SJCRH30 (cell line): Measurements from ENCODE around the gene MFSD11. TPM values are rescaled to one million over a fixed set of nuclear protein-coding genes. Genes with fewer than 3 reads are reported as not detected.
"Not testable (repeated sequence)": the region's sequence is repeated elsewhere in the genome, so short reads cannot be mapped to it uniquely, and the experiment has no call there.

Experiments used
- DNase-seq, 2 experiments: peaks; one replicate each; pipeline ENCODE4 v3.0.0-alpha.2; 2015 to 2020
- H3K27ac ChIP-seq: fragments of 250-450 bp; sonication (Bioruptor Pico); 2 replicates; pipeline ENCODE4 v1.5.1; 2020; ENCODE audit warnings: mild to moderate bottlenecking, moderate library complexity
- H3K27me3 ChIP-seq: fragments of 250-450 bp; sonication (Bioruptor Pico); 2 replicates; pipeline ENCODE4 v1.5.1; 2020; ENCODE audit warnings: mild to moderate bottlenecking, moderate library complexity
- H3K36me3 ChIP-seq: fragments of 250-450 bp; sonication (Bioruptor Pico); 2 replicates; pipeline ENCODE4 v1.5.1; 2020; ENCODE audit warnings: mild to moderate bottlenecking, moderate library complexity
- H3K4me1 ChIP-seq: fragments of 250-450 bp; sonication (Bioruptor Pico); 2 replicates; pipeline ENCODE4 v1.5.1; 2020; ENCODE audit warnings: mild to moderate bottlenecking, moderate library complexity
- H3K4me3 ChIP-seq: fragments of 250-450 bp; sonication (Bioruptor Pico); 2 replicates; pipeline ENCODE4 v1.5.1; 2020; ENCODE audit warnings: mild to moderate bottlenecking, moderate library complexity
- H3K9me3 ChIP-seq: fragments of 250-450 bp; sonication (Bioruptor Pico); replicated peaks from 2 replicates; pipeline ENCODE4 v1.5.1; 2020; ENCODE audit warnings: mild to moderate bottlenecking, moderate library complexity
- total RNA-seq: library from RNA; depleted of rRNA; stranded (reverse); fragments of >200 nt; shearing (Covaris generic); gene quantifications from 2 replicates; pipeline ENCODE4 v1.2.3, GENCODE V29; 2014

MFSD11 gene
- total RNA-seq, 1 experiment from 2014 or later = 40.4 TPM

GRCh38 chr17:76775021-76775600, 37.2 kb downstream of the MFSD11 start:
- Histone ChIP-seq H3K27me3 (no peaks in the 10 kb centered on the region), H3K36me3 (peaks cover 26% of the 10 kb centered on the region), H3K4me1 (peaks cover 7% of the 10 kb centered on the region)

DNA sequence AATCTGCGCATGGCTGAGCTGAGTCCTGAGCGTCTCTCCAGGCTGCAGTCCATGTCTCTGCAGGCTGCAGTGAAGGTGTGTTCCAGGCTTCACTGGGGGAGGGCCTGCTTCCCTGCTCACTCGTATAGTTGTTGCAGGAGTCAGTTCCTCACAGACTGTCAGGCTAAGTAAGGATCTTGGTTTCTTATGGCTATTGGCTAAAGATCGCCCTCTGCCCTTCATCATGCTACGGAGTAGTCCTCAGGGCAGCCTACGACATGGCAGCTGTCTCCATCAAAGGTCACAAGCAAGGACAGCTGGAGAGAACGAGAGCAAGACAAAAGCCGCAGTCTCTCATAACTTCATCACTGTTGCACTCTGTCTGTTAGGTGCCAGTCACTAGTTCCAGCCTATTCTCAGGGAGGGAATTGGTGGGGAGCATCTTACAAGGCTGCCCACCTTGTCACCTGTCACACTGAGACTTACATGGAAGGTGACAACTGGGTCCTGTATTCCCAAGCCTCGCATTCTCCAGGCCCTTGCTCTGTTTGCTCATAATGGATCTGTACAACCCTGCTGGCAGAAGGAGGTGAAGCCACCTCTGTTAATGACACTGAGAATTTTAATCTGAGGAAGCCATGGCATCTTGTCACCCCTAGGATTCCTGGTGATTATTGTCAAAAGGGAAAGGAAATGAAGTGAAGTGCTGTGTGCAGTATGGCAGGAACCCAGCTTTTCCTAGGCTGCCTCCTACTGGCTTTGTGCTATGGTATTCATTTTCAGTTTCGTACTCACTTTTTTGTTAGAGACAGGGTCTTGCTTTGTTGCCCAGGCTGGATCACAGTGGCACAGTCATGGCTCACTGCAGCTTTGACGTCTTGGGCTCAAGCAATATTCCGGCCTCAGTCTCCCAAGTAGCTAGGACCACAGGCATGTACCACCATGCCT, 43.4 kb downstream of the MFSD11 start:
- no peaks in the 10 kb centered on the region for H3K9me3 ChIP-seq
- peak; percentile 37 to 52 for DNase-seq
- no peak overlapping the region for H3K4me3 ChIP-seq
- peaks cover 20% of the 10 kb centered on the region for H3K36me3 ChIP-seq
- H3K4me1 ChIP-seq = peaks cover 3% of the 10 kb centered on the region; the same call in 1 of the 2 replicates
- no peak overlapping the region for H3K27ac ChIP-seq
- H3K27me3 ChIP-seq = no peaks in the 10 kb centered on the region

More at GRCh38 chr17:76775021-76775600, 37.2 kb downstream of the MFSD11 start:
- H3K27ac ChIP-seq = no peak overlapping the region
- no peak overlapping the region for H3K4me3 ChIP-seq
- no peaks in the 10 kb centered on the region for H3K9me3 ChIP-seq
- DNase-seq = no peak

DNA sequence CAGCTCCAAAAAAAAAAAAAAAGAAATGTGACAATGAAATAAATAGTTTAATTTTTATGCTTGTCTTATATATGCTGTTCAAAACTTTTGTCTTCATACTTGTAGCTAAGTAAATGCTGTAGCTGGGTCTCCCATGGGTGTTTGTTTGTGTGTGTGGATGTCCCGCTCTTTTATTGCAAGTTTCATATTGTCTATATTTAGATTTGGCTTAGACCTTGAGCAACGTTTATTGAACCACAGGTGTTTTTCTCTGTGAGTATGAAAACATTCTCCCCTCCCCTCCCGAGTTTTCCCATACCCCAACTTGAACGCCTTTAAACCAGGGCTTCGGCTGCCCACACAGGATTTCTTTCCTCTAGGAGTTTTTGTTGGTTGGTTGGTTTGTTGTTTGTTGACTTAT, 45.2 kb downstream of the MFSD11 start:
- no peak for DNase-seq

DNA sequence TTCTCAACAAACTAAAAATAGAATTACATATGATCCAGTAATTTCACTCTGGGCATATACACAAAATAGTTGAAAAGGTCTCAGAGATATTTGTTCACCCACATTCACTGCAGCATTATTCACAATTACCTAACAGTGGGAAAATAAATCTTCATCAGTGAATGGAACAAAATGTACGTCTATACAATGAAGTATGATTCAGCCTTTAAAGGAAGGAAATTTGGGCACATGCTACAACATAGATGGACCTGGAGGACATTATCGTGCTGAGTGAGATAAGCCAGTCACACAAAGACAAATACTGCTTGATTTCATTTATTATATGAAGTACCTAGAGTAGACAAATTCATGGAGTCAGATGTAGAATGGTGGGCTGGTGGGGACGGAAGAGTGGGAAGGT, 47.0 kb downstream of the MFSD11 start:
- no peak overlapping the region for H3K27ac ChIP-seq
- DNase-seq = no peak
- H3K4me1 ChIP-seq = no peaks in the 10 kb centered on the region
- H3K9me3 ChIP-seq = no peaks in the 10 kb centered on the region
- no peaks in the 10 kb centered on the region for H3K27me3 ChIP-seq
- H3K36me3 ChIP-seq = peaks cover 3% of the 10 kb centered on the region
- H3K4me3 ChIP-seq = no peak overlapping the region

More for the DNA sequence above, 45.2 kb downstream of the MFSD11 start:
- Histone ChIP-seq H3K27me3 (no peaks in the 10 kb centered on the region), H3K36me3 (peaks cover 14% of the 10 kb centered on the region), H3K27ac (no peak overlapping the region), H3K4me1 (no peaks in the 10 kb centered on the region), H3K4me3 (no peak overlapping the region), H3K9me3 (no peaks in the 10 kb centered on the region)

GRCh38 chr17:76787866-76788265, 49.9 kb downstream of the MFSD11 start:
- H3K36me3 ChIP-seq, H3K9me3 ChIP-seq, H3K4me3 ChIP-seq, H3K4me1 ChIP-seq, DNase-seq, H3K27me3 ChIP-seq, H3K27ac ChIP-seq: not testable (repeated sequence)

- DNase-seq = no peak
- no peak overlapping the region for H3K4me3 ChIP-seq
- no peaks in the 10 kb centered on the region for H3K36me3 ChIP-seq
- no peak overlapping the region for H3K27ac ChIP-seq
- H3K4me1 ChIP-seq = no peaks in the 10 kb centered on the region
- H3K27me3 ChIP-seq = no peaks in the 10 kb centered on the region
- peaks cover 6% of the 10 kb centered on the region; the same call in 1 of the 2 replicates for H3K9me3 ChIP-seq
These were observed 51.4 kb downstream of the MFSD11 start for GRCh38 chr17:76789235-76789788.

DNA sequence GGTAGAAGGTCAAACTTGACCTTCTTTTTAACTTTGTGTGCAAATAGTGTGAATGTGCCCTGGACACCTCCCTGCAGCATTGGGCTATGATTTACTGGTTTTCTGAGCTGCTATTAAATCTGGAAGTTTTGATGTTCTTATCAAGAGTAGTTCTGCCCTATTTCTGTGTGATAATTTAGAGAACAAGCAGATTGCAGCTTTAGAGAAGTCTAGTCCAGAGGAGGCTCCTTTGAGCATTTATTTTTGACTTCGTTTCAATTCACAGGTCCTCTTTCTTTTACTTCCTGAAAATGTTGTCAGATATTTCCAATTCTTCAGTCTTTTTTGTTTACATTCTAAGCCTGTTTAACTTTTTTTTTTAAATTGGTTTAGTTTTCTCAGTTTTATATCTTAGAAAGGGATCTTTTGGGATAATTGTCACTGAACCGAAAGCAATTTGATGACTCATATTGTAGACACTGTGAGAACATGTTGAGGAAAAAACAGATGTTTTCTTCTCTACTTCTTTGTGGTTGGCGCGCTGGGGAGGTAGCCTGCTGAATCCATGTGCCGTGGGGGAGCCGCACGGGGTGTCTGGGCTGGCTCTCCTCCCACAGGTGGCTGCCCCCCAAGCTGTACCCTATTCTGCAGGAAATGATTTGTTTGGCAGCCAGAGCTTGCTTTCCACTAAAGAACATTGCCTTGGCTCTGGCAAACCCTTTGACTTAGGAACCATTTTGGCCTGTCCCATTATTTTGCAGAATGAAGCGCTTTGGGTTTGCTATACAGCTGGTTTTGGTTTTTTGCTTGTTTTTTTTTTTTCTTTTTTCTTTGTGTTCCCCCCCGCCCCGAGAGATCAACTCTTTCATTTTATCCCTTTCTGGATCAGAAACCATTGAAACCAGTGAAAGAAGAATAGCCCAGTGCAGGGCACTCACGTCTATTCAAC, 53.4 kb downstream of the MFSD11 start:
- no peak overlapping the region for H3K27ac ChIP-seq
- peak in 1 of 2 experiments; percentile 40 for DNase-seq
- H3K27me3 ChIP-seq = no peaks in the 10 kb centered on the region
- H3K9me3 ChIP-seq = peaks cover 6% of the 10 kb centered on the region; the same call in 1 of the 2 replicates
- H3K36me3 ChIP-seq = no peaks in the 10 kb centered on the region
- no peaks in the 10 kb centered on the region for H3K4me1 ChIP-seq
- no peak overlapping the region for H3K4me3 ChIP-seq

- Histone ChIP-seq H3K27me3 (no peaks in the 10 kb centered on the region), H3K27ac (no peak overlapping the region), H3K4me1 (no peaks in the 10 kb centered on the region), H3K9me3 (peaks cover 6% of the 10 kb centered on the region; the same call in 1 of the 2 replicates), H3K4me3 (no peak overlapping the region), H3K36me3 (no peaks in the 10 kb centered on the region)
- no peak for DNase-seq
These were observed 54.4 kb downstream of the MFSD11 start for GRCh38 chr17:76792348-76792747.

- H3K27ac ChIP-seq = no peak overlapping the region
- no peak overlapping the region for H3K4me3 ChIP-seq
- H3K27me3 ChIP-seq = no peaks in the 10 kb centered on the region
- DNase-seq = peak; percentile 34 to 66
- peaks cover 6% of the 10 kb centered on the region; the same call in 1 of the 2 replicates for H3K9me3 ChIP-seq
- H3K36me3 ChIP-seq = no peaks in the 10 kb centered on the region
- no peaks in the 10 kb centered on the region for H3K4me1 ChIP-seq
These were observed 55.9 kb downstream of the MFSD11 start for GRCh38 chr17:76793775-76794174.

DNA sequence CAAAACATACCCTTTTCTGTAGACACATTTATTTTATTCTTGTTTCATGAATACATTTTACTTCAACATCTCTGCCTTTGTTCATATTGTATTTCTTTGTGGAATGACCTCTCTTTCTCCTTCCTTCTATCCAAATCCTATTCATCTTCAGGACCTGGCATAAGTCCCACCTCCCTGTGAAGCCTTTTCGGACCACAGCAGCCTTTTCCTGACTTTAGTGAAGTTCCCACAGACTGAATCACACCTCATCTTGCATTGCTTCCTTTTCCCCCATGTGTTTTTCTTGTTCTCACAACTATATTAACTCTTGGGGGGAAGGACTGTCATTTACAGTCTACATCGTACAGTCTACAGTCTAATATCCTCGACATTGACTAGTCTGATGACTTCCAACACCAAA, 58.2 kb downstream of the MFSD11 start:
- no peak for DNase-seq
- H3K4me3 ChIP-seq = no peak overlapping the region
- H3K9me3 ChIP-seq = peaks cover 6% of the 10 kb centered on the region; the same call in 1 of the 2 replicates
- no peak overlapping the region for H3K27ac ChIP-seq
- H3K36me3 ChIP-seq = no peaks in the 10 kb centered on the region
- no peaks in the 10 kb centered on the region for H3K27me3 ChIP-seq
- H3K4me1 ChIP-seq = no peaks in the 10 kb centered on the region

GRCh38 chr17:76797241-76797840, 59.4 kb downstream of the MFSD11 start:
- Histone ChIP-seq H3K4me3 (no peak overlapping the region), H3K9me3 (peaks cover 6% of the 10 kb centered on the region; the same call in 1 of the 2 replicates), H3K4me1 (no peaks in the 10 kb centered on the region), H3K27me3 (no peaks in the 10 kb centered on the region), H3K36me3 (no peaks in the 10 kb centered on the region), H3K27ac (no peak overlapping the region)
- DNase-seq = no peak

DNA sequence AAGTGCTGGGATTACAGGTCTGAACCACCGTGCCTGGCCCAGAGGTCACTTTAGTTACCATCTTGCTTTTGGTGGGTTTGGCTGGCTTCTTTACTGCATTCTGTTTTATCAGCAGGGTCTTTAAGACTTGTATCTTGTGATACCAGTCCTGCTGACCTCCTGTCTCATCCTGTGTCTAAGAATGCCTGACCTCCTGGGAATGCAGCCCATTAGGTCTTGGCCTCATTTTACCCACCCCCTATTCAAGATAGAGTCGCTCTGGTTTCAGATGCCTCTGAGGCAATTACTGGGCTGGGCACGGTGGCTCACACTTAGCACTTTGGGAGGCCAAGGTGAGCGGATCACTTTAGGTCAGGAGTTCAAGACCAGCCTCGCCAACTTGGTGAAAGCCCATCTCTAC, 63.8 kb downstream of the MFSD11 start:
- H3K9me3 ChIP-seq = 0 out of 2 replicates have a peak, but pooled peaks cover under 1% of the 10 kb centered on the region
- H3K36me3 ChIP-seq = no peaks in the 10 kb centered on the region
- no peak overlapping the region for H3K27ac ChIP-seq
- no peaks in the 10 kb centered on the region for H3K4me1 ChIP-seq
- 0 out of 2 replicates have a peak, but pooled peaks cover 3% of the 10 kb centered on the region for H3K27me3 ChIP-seq
- no peak for DNase-seq
- H3K4me3 ChIP-seq = no peak overlapping the region

DNA sequence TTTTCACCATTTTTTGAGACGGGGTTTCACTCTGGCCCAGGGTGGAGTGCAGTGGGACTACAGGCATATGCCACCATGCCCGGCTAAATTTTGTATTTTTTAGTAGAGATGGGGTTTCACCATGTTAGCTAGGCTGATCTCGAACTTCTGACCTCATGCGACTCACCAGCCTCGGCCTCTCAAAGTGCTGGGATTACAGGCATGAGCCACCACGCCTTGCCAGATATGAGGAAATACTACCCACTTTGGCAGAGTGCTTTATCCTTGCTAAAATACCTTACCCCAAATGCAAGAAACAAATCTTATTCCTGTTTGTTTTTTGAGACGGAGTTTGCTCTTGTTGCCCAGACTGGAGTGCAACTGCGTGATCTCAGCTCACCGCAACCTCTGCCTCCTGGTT, 67.4 kb downstream of the MFSD11 start:
- Histone ChIP-seq H3K4me1 (no peaks in the 10 kb centered on the region), H3K4me3 (no peak overlapping the region), H3K27ac (no peak overlapping the region), H3K27me3 (0 out of 2 replicates have a peak, but pooled peaks cover 3% of the 10 kb centered on the region), H3K36me3 (no peaks in the 10 kb centered on the region), H3K9me3 (0 out of 2 replicates have a peak, but pooled peaks cover 3% of the 10 kb centered on the region)
- DNase-seq = no peak

DNA sequence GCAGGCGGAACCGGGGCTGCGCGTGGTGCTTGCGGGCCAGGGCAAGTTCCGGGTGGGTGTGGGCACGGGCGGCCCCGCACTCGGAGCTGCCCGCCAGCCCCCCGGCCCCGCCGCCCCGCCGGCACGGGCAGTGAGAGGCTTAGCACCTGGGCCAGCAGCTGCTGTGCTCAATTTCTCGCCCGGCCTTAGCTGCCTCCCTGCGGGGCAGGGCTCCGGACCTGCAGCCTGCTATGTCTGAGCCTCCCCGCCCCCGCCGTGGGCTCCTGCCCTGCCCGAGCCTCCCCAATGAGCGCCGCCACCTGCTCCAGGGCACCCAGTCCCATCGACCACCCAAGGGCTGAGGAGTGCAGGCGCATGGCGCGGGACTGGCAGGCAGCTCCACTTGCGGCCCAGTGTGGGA, 68.2 kb downstream of the MFSD11 start:
- H3K9me3 ChIP-seq, H3K36me3 ChIP-seq, H3K4me3 ChIP-seq, DNase-seq, H3K27me3 ChIP-seq, H3K4me1 ChIP-seq, H3K27ac ChIP-seq: not testable (repeated sequence)
